HCT116 (cell line): ENCODE data around the gene HIVEP2. TPM values are rescaled to one million over a fixed set of nuclear protein-coding genes. Genes with fewer than 3 reads are reported as not detected.

Source experiments
- ATAC-seq: fragments of 200-7000 bp; cut with Tn5 transposase; 2 replicates; pipeline ENCODE4 v1.9.1; 2020; ENCODE audit warnings: mild to moderate bottlenecking, moderate library complexity
- BruUV-seq: library from RNA; stranded (reverse); fragments of 400-500 nt; replicated peaks from 2 replicates; lab custom pipeline; 2021; lab: Mats Ljungman, UMichigan
- CTCF ChIA-PET: fragments of 300-600 bp; sonication (Branson Sonifier 250); formaldehyde crosslinking; loops from one replicate; lab custom pipeline; 2021; ENCODE audit warnings: antibody characterized with exemption; lab: Charles Lee
- POLR2A ChIA-PET: fragments of 300-600, 350-600 bp; sonication (Branson Sonifier 250); formaldehyde crosslinking; loops from one replicate; lab custom pipeline; 2021; ENCODE audit warnings: antibody characterized with exemption; lab: Charles Lee
- RAD21 ChIA-PET, 2 experiments: fragments of 300-600 bp; sonication (Branson Sonifier 250); formaldehyde crosslinking; loops; one replicate each; lab custom pipeline; 2023; ENCODE audit warnings: low total read pairs in 2 of 2; ENCODE audit not compliant: uncharacterized antibody in 2 of 2, unreplicated experiment in 2 of 2, low non-redundant PET in 1 of 2; lab: Charles Lee
- DNase-seq: peaks from one replicate; pipeline ENCODE4 v3.0.0-alpha.2; 2010; ENCODE audit warnings: low read depth, low spot score
- H2AFZ ChIP-seq: fragments of 200-600 bp; shearing (Covaris generic), sonication (generic); 2 replicates; pipeline ENCODE4 v1.6.1; 2017; ENCODE audit warnings: low read depth, mixed run types, mixed read lengths, antibody characterized with exemption, low read length; ENCODE audit not compliant: poor library complexity, severe bottlenecking
- H3K27ac ChIP-seq: 2 replicates; pipeline ENCODE4 v1.5.1; 2012; ENCODE audit warnings: low read depth, low read length
- H3K27me3 ChIP-seq: fragments of 200-600 bp; sonication (generic); 2 replicates; pipeline ENCODE4 v1.6.1; 2016; ENCODE audit warnings: mixed run types, low read length, mixed read lengths; ENCODE audit not compliant: insufficient read depth
- H3K36me3 ChIP-seq, 2 experiments: fragments of 200-500 bp in 1 of 2; fragments of 200-600 bp in 1 of 2; sonication (Bioruptor generic) in 1 of 2; sonication (generic) in 1 of 2; 2 replicates each; pipeline versions ENCODE4 v1.5.1 to v1.6.1; 2014 to 2016; ENCODE audit warnings: low read length in 2 of 2, inconsistent platforms in 1 of 2, mixed read lengths in 1 of 2, mixed run types in 1 of 2; ENCODE audit not compliant: insufficient read depth in 2 of 2, control insufficient read depth in 1 of 2
- H3K4me1 ChIP-seq, 2 experiments: fragments of 200-600 bp in 1 of 2; sonication (generic) in 1 of 2; 2 replicates each; pipeline versions ENCODE4 v1.5.1 to v1.6.1; 2012 to 2017; ENCODE audit warnings: low read length in 2 of 2, inconsistent platforms in 1 of 2, mild to moderate bottlenecking in 1 of 2, mixed read lengths in 1 of 2, mixed run types in 1 of 2, moderate library complexity in 1 of 2; ENCODE audit not compliant: insufficient read depth in 2 of 2, control insufficient read depth in 1 of 2
- H3K4me2 ChIP-seq: fragments of 200-600 bp; sonication (generic); 2 replicates; pipeline ENCODE4 v1.6.1; 2017; ENCODE audit warnings: mixed run types, low read length, mixed read lengths
- H3K4me3 ChIP-seq, 2 experiments: fragments of 200-600 bp in 1 of 2; sonication (generic) in 1 of 2; replicated peaks in 1 of 2; 2 replicates each; pipeline ENCODE4 v1.5.1; 2011 to 2016; ENCODE audit warnings: low read length in 2 of 2, control low read depth in 1 of 2, low read depth in 1 of 2, mild to moderate bottlenecking in 1 of 2, mixed read lengths in 1 of 2, mixed run types in 1 of 2
- H3K79me2 ChIP-seq: fragments of 200-600 bp; sonication (generic); 2 replicates; pipeline ENCODE4 v1.6.1; 2017; ENCODE audit warnings: mild to moderate bottlenecking, mixed run types, low read length, moderate library complexity, mixed read lengths; ENCODE audit not compliant: insufficient read depth
- H3K9ac ChIP-seq: fragments of 200-600 bp; sonication (generic); 2 replicates; pipeline ENCODE4 v1.6.1; 2016; ENCODE audit warnings: low read length, mixed read lengths
- H3K9me2 ChIP-seq: fragments of 200-600 bp; sonication (generic), shearing (Covaris generic); 2 replicates; pipeline ENCODE4 v1.6.1; 2017; ENCODE audit warnings: mixed run types, mild to moderate bottlenecking, moderate library complexity; ENCODE audit not compliant: insufficient read depth
- H3K9me3 ChIP-seq, 2 experiments: fragments of 200-500 bp in 1 of 2; fragments of 200-600 bp in 1 of 2; sonication (Bioruptor generic) in 1 of 2; sonication (generic) in 1 of 2; 2 replicates each; pipeline ENCODE4 v1.6.1; 2014 to 2017; ENCODE audit warnings: low read length in 2 of 2, mixed read lengths in 2 of 2, inconsistent platforms in 1 of 2, low read depth in 1 of 2, mild to moderate bottlenecking in 1 of 2, mixed run types in 1 of 2, moderate library complexity in 1 of 2; ENCODE audit not compliant: control insufficient read depth in 1 of 2, insufficient read depth in 1 of 2
- H4K20me1 ChIP-seq: fragments of 200-600 bp; sonication (generic), shearing (Covaris generic); 2 replicates; pipeline ENCODE4 v1.6.1; 2017; ENCODE audit warnings: mixed run types, mild to moderate bottlenecking, moderate library complexity; ENCODE audit not compliant: insufficient read depth
- CBX3 ChIP-seq: IDR thresholded peaks from 2 replicates; pipeline ENCODE4 v1.6.1; 2012; ENCODE audit warnings: low read depth
- CEBPB ChIP-seq: IDR thresholded peaks from 2 replicates; pipeline ENCODE4 v1.6.1; 2012; ENCODE audit warnings: low read depth
- EGR1 ChIP-seq: IDR thresholded peaks from 2 replicates; pipeline ENCODE4 v1.6.1; 2012; ENCODE audit warnings: low read depth
- EZH2 ChIP-seq: fragments of 200-600 bp; sonication (generic); IDR thresholded peaks from 2 replicates; pipeline ENCODE4 v1.6.1; 2017; ENCODE audit warnings: antibody characterized with exemption, mixed run types
- EZH2phosphoT487 ChIP-seq: fragments of 200-600 bp; IDR thresholded peaks from 2 replicates; pipeline ENCODE4 v1.6.1; 2018; ENCODE audit warnings: antibody characterized with exemption, borderline replicate concordance
- FOSL1 ChIP-seq: IDR thresholded peaks from 2 replicates; pipeline ENCODE4 v1.6.1; 2012; ENCODE audit warnings: low read depth
- JUND ChIP-seq: IDR thresholded peaks from 2 replicates; pipeline ENCODE4 v1.6.1; 2012
- POLR2A ChIP-seq: IDR thresholded peaks from 2 replicates; pipeline ENCODE4 v1.7.0; 2011; ENCODE audit warnings: borderline replicate concordance; ENCODE audit not compliant: insufficient read depth, insufficient read length; ENCODE audit errors: extremely low read depth
- POLR2AphosphoS5 ChIP-seq: IDR thresholded peaks from 2 replicates; pipeline ENCODE4 v1.6.1; 2011; ENCODE audit warnings: mild to moderate bottlenecking, low read depth, low read length, moderate library complexity
- RAD21 ChIP-seq: IDR thresholded peaks from 2 replicates; pipeline ENCODE4 v1.6.1; 2012; ENCODE audit warnings: low read depth, mild to moderate bottlenecking
- SIN3A ChIP-seq: IDR thresholded peaks from 2 replicates; pipeline ENCODE4 v1.6.1; 2012; ENCODE audit warnings: low read depth
- SP1 ChIP-seq: IDR thresholded peaks from 2 replicates; pipeline ENCODE4 v1.6.1; 2012; ENCODE audit warnings: low read depth
- TCF7L2 ChIP-seq: IDR thresholded peaks from 2 replicates; pipeline ENCODE4 v1.7.0; 2011; ENCODE audit warnings: borderline replicate concordance, inconsistent platforms; ENCODE audit not compliant: insufficient read depth, insufficient read length; ENCODE audit errors: extremely low read depth
- YY1 ChIP-seq: IDR thresholded peaks from 2 replicates; pipeline ENCODE4 v1.6.1; 2011; ENCODE audit warnings: low read length, low read depth, moderate library complexity, mild to moderate bottlenecking; ENCODE audit not compliant: insufficient replicate concordance; ENCODE audit errors: extremely low read depth
- ZFX ChIP-seq: fragments of 450-650 bp; IDR thresholded peaks from 2 replicates; pipeline ENCODE4 v1.6.1; 2017
- intact Hi-C: fragments of 100-400 bp; cut with micrococcal nuclease; formaldehyde crosslinking; loops from 2 replicates; pipeline ENCODE4 v1.10.0; 2022
- total RNA-seq: library from RNA; stranded (reverse); gene quantifications from one replicate; pipeline ENCODE4 v1.2.1, GENCODE V29; 2021; ENCODE audit not compliant: unreplicated experiment
- TF ChIP-seq, protein P1 (sequence below): IDR thresholded peaks from 2 replicates; pipeline ENCODE4 v1.6.1; 2012; ENCODE audit warnings: low read depth
- TF ChIP-seq, protein P2 (sequence below): IDR thresholded peaks from 2 replicates; pipeline ENCODE4 v1.6.1; 2012
- TF ChIP-seq, protein P3 (sequence below), 3 experiments: fragments of 200-600 bp in 1 of 3; sonication (generic) in 1 of 3; IDR thresholded peaks in 2 of 3; conservative IDR thresholded peaks in 1 of 3; 2 replicates each; pipeline ENCODE4 v1.5.1; 2012 to 2017; ENCODE audit warnings: low read depth in 2 of 3, low read length in 2 of 3, antibody characterized with exemption in 1 of 3, borderline replicate concordance in 1 of 3, control low read depth in 1 of 3, mild to moderate bottlenecking in 1 of 3, mixed read lengths in 1 of 3, mixed run types in 1 of 3, moderate library complexity in 1 of 3; ENCODE audit not compliant: insufficient read depth in 1 of 3
- TF ChIP-seq, protein P4 (sequence below): IDR thresholded peaks from 2 replicates; pipeline ENCODE4 v1.6.1; 2011; ENCODE audit warnings: mild to moderate bottlenecking, low read length, moderate library complexity; ENCODE audit not compliant: insufficient replicate concordance; ENCODE audit errors: extremely low read depth

Gene HIVEP2
- total RNA-seq, 1 experiment from 2014 or later: 8.1 TPM

DNA sequence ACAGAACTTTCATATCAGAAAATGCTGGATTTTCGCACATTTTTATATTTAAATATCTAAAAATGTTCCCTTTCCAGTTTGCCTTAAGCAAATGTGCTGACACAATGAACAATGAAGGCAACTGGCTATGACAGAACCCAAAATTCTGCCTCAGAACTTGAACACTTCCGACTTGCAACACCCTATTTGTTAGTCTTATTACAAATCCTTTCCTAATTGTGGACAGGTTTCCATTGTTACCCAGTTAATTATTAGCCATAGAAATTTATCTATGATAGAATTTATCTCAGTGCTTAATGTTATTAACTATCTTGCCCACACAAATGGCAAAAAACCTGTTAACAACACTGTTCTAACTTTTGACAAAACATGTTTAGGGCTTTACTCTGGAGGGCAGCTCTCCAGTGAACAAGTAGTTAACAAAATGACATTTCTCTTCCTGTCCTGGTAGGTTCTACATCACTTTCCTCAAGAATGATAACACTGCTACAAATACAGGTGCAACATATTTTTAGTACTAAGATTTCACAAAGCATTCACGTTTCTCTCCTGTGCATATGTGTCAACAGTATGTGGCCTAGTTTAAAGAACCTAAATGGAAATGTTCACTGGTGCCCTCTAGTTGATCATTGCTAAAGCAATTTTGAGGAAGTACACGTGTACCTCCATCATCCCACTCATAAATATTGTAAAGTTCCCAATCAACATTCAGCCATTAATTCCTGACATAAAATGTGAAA, 58.4 kb downstream of the HIVEP2 start:
- Histone ChIP-seq H3K4me2 (peak overlapping the region; percentile 81), H3K9ac (no peak overlapping the region), H3K79me2 (no peaks in the 10 kb centered on the region), H4K20me1 (no peaks in the 10 kb centered on the region), H3K27ac (no peak overlapping the region), H3K4me1 (peaks cover 19 to 38% of the 10 kb centered on the region in 2 experiments), H3K36me3 (no peaks in the 10 kb centered on the region), H3K9me3 (no peaks in the 10 kb centered on the region), H3K9me2 (no peaks in the 10 kb centered on the region), H3K27me3 (no peaks in the 10 kb centered on the region), H2AFZ (no peak overlapping the region), H3K4me3 (no peak overlapping the region)
- ATAC-seq (peak; percentile 41; the same call in 1 of the 2 replicates), DNase-seq (no peak)
- no TSS peak for BruUV-seq
- intact Hi-C loops: loop anchor here (5.0 kb wide), 1 partner anchor 41 kb away; no protein-coding TSS in a partner anchor
- CTCF ChIA-PET: interaction anchor here (1.1 to 1.2 kb wide), 2 partner anchors 57 to 412 kb away, joined by 3 to 5 read pairs; no protein-coding TSS in a partner anchor
- RAD21 ChIA-PET: no interaction called here
- POLR2A ChIA-PET: no interaction called here
- TF ChIP-seq FOSL1: no peak
- TF ChIP-seq, protein P1, sequence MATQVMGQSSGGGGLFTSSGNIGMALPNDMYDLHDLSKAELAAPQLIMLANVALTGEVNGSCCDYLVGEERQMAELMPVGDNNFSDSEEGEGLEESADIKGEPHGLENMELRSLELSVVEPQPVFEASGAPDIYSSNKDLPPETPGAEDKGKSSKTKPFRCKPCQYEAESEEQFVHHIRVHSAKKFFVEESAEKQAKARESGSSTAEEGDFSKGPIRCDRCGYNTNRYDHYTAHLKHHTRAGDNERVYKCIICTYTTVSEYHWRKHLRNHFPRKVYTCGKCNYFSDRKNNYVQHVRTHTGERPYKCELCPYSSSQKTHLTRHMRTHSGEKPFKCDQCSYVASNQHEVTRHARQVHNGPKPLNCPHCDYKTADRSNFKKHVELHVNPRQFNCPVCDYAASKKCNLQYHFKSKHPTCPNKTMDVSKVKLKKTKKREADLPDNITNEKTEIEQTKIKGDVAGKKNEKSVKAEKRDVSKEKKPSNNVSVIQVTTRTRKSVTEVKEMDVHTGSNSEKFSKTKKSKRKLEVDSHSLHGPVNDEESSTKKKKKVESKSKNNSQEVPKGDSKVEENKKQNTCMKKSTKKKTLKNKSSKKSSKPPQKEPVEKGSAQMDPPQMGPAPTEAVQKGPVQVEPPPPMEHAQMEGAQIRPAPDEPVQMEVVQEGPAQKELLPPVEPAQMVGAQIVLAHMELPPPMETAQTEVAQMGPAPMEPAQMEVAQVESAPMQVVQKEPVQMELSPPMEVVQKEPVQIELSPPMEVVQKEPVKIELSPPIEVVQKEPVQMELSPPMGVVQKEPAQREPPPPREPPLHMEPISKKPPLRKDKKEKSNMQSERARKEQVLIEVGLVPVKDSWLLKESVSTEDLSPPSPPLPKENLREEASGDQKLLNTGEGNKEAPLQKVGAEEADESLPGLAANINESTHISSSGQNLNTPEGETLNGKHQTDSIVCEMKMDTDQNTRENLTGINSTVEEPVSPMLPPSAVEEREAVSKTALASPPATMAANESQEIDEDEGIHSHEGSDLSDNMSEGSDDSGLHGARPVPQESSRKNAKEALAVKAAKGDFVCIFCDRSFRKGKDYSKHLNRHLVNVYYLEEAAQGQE: no peak
- TF ChIP-seq, protein P2, sequence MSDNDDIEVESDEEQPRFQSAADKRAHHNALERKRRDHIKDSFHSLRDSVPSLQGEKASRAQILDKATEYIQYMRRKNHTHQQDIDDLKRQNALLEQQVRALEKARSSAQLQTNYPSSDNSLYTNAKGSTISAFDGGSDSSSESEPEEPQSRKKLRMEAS: peak; percentile 84
- TF ChIP-seq POLR2A: no peak
- TF ChIP-seq, protein P3, sequence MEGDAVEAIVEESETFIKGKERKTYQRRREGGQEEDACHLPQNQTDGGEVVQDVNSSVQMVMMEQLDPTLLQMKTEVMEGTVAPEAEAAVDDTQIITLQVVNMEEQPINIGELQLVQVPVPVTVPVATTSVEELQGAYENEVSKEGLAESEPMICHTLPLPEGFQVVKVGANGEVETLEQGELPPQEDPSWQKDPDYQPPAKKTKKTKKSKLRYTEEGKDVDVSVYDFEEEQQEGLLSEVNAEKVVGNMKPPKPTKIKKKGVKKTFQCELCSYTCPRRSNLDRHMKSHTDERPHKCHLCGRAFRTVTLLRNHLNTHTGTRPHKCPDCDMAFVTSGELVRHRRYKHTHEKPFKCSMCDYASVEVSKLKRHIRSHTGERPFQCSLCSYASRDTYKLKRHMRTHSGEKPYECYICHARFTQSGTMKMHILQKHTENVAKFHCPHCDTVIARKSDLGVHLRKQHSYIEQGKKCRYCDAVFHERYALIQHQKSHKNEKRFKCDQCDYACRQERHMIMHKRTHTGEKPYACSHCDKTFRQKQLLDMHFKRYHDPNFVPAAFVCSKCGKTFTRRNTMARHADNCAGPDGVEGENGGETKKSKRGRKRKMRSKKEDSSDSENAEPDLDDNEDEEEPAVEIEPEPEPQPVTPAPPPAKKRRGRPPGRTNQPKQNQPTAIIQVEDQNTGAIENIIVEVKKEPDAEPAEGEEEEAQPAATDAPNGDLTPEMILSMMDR (IDR thresholded peaks at IDR 0.05 in 2 of 3, conservative IDR thresholded peaks at IDR 0.05 in 1 of 3; ENCODE audit: borderline replicate concordance in 1 of 3, insufficient read depth in 1 of 3, low read depth in 2 of 3, low read length in 2 of 3): peak; percentile 31 to 46 (median 40); a peak in 4 of 6 replicates
- 0 out of 2 replicates have a peak, but pooled peaks have one; percentile 59 for TF ChIP-seq CBX3
- TF ChIP-seq RAD21: peak; percentile 60
- no peak for TF ChIP-seq YY1
- no peak for TF ChIP-seq EZH2
- TF ChIP-seq POLR2AphosphoS5: no peak
- 0 out of 2 replicates have a peak, but pooled peaks have one; percentile 35 for TF ChIP-seq SP1
- no peak for TF ChIP-seq TCF7L2
- peak; percentile 32; the same call in 1 of the 2 replicates for TF ChIP-seq SIN3A
- TF ChIP-seq ZFX: no peak
- TF ChIP-seq, protein P4, sequence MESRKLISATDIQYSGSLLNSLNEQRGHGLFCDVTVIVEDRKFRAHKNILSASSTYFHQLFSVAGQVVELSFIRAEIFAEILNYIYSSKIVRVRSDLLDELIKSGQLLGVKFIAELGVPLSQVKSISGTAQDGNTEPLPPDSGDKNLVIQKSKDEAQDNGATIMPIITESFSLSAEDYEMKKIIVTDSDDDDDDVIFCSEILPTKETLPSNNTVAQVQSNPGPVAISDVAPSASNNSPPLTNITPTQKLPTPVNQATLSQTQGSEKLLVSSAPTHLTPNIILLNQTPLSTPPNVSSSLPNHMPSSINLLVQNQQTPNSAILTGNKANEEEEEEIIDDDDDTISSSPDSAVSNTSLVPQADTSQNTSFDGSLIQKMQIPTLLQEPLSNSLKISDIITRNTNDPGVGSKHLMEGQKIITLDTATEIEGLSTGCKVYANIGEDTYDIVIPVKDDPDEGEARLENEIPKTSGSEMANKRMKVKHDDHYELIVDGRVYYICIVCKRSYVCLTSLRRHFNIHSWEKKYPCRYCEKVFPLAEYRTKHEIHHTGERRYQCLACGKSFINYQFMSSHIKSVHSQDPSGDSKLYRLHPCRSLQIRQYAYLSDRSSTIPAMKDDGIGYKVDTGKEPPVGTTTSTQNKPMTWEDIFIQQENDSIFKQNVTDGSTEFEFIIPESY: no peak
- TF ChIP-seq EGR1: no peak
- no peak for TF ChIP-seq EZH2phosphoT487
- no peak for TF ChIP-seq JUND
- no peak for TF ChIP-seq CEBPB
